ENCODE measurements around the gene SLC25A45.

The SLC25A45 gene

DNA sequence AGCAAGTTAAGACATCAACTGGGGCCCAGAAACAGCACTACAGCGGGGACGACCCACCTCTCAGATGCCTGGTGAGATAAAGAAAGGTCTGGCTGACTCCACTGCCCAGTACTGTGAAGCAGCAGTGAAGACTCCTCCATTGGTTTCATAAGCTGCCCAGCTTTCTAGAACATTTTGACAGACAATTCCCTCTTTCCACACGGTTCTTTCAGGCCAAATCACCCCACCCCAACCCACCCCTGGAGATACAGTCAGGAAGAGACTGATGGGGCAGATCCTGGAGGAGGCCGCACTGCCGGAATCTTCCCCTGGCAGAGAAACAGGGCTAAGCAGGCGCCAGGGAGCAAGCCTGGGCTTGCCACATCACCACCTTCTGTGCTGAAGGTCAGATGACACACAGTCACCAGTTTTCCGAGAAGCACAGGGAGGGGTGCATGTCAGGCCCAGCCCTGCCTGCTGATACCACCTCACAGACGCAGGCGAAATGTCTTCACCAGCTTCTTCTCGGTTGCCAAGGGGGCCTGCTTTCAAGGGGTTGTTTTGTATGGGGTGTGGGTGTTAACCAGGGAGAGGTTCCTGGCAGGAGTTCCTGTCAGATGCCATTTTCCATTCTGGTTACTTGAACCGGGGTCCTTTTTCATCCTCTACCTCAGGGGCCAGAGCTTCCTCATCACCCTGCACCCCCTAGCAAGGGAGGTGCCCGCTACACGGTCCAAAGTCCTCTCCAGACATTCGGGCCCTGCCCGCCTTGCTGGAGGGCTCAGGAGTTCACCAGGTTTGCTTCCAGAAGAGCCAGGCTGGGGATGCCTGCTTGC is 38.7 kb upstream of the SLC25A45 start:
- DNase-seq, result peak; percentile 97

DNA sequence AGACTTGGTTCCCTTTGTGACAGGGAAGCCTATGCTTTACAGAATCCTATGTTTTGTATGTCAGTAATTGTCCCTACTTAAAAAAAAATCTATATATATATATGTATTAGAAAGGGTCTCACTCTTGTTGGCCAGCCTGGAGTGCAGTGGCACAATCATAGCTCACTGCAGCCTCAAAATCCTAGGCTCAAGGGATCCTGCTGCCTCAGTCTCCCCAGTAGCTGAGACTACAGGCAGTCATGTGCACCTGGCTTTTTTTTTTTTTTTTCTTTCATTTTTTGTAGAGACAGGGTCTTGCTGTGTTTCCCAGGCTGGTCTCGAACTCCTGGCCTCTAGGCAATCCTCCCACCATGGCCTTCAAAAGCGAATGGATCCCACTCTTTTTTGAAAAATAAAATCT is 38.1 kb upstream of the SLC25A45 start:
- DNase-seq, result no peak

DNA sequence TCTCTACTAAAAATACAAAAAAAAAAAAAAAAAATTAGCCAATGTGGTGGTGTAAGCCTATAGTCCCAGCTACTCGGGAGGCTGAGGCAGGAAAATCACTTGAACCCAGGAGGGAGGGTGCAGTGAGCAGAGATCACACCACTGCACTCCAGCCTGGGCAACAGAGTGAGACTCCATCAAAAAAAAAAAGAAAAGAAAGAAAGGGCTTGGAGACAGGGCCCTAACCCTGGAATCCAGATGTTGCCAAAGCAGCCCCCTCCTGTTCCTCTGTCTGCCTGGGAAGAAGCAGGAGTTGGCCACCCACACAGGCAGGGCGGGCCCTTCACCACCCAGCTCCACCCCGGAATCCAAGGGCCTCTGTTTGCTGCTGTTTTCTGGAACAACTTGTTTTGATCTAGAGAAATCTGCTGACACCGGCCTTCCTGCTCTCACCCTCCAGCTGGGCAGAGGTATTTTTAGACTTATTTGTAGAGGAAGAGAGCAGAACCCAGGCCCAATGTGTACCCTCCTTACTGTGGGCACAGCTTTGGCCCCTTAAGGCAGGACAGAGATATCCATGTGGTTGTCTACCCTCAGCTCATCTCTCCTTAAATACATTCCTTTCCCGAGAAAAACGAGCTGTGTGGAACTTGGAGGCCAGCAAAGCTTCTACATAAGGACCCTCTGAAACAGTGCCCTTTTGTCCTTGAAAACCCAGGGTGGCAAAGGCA is 37.5 kb upstream of the SLC25A45 start:
- DNase-seq, result peak; percentile 85

DNA sequence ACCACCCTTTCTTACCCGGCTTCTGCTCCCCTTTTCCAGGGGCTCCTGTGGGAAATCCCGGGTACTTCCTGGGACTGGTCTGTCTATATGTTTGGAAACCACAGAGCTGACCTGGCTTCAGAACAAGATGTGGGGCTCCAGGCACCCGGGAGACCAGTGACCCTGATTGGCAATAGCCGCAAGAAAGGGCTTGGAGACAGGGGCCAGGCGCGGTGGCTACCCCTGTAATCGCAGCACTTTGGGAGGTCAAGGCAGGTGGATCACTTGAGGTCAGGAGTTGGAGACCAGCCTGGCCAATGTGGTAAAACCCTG is 37.0 kb upstream of the SLC25A45 start:
- no peak for DNase-seq

DNA sequence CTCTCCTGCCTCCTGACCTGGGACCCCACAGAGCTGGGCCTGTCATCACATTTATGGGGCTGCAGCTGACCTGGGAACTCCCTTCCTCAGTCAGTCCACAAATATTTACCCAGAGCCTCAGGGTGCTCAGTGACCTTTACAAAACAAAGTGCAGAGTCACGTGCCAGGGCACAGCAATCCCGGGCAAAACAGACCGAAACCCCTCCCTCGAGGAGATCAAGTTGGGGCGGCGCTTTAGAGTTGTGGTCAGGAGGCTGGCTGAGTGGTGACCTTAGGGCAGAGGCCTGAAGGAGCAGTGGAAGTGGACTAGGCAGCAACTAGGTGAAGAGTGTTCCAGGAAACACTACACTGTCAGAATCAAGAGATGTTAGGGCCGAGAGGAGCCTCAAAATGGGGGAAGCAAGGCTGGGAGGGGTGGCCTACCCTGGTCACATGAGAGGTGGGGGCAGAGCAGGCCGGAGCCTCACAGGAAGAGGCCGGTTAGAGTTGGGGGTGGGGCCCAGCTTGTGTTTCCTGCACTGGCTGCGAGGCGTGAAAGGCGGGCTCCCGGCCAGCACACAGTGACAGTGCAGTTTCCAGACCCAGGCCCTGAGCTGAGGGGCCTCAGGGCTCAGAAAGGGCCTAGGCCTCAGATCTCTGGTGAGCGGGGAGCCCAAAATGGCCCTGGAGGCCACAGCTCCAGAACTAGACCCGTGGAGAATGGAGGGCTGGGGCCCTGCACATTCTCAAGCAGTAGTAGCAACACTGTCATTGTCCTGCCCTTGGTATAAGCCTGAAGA is 36.4 kb upstream of the SLC25A45 start:
- DNase-seq, result peak; percentile 95

DNA sequence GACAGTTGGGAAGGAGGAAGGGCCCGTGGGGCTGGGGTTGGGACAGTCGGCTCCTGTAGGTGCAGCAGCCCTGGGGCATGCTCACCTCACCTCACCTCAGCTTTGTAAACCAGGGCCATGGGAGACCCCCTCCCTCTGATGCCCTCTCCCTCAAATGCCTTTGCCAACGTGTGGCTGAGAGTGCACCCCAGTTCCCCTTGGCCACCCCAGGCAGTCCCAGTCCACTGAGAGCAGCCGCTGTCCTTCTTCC is 35.9 kb upstream of the SLC25A45 start:
- no peak for DNase-seq

DNA sequence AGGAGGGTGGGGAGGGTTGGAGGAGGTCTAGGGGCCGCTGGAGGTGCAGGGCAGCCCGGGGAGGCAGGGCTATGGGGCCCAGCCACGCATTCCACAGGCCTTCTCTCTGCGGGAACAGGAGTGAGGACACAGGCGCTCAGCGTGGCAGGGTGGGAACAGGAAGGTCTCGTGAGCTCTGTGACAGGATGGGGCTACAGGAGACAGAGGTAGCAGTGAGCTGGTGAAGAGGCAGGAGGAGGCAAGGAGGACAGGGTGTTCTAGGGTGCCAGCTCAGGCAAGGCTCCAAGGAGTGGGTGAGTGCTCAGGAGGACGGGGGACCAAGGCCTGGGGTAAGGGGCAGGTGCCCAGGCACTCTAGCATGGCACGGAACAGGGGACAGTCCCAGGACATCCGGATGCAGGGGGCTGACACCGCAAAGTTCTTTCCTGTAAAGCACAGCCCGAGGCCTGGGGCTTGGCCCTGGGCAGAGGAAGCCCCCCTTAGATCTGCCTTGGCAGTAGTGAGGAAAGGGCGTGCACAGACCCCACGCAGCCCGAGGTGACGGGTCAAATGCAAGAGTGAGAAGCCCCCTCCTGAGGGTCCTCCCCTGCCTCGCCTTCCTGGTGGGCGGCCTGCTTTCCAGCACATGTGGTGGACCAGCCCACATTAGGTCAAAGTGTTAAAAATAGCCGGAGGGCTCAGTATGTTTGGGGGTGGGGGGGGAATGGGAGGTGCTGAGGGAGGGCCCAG is 35.4 kb upstream of the SLC25A45 start:
- DNase-seq, result peak; percentile 61

DNA sequence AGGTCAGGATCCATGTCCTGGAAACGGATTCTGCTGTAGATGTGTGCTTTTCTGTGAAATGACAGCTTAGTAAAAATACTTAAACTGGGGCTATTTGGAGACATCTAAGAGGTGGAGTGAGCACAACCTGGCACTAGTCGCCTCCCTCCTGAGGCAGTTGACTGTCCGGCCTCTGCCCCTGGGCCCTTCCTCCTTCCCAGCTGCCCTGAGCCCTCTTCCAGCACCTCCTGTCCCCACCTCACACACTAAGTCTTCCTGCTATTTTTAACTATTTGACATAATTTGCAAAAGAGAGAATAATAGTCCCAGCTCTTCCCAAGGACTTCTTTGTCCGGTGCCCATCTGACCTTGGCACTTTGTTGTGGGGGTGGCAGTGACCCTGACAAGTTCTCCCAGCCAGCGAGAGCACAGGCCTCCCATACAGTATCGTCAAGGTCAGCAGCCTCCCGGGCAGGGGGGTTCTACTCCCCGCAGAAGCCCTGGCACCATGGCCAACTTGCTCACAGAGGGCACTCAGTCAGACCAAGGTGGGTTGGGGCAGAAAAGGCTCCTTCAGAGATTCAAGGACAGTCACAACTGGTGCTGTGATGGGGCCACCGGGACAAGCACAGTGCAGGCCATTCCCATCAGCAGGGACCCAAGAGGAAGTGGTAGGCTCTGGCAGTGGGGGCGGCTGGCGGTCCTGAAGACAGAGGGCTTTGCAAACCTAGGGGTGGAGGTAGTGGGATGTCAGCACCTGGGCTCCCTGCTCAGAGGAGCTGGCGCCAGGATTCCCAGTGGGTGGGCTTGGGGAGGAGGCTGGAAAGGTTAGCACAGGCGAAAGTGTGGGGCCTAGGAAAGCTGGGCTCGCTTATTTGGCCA is 34.6 kb upstream of the SLC25A45 start:
- peak; percentile 56 for DNase-seq

DNA sequence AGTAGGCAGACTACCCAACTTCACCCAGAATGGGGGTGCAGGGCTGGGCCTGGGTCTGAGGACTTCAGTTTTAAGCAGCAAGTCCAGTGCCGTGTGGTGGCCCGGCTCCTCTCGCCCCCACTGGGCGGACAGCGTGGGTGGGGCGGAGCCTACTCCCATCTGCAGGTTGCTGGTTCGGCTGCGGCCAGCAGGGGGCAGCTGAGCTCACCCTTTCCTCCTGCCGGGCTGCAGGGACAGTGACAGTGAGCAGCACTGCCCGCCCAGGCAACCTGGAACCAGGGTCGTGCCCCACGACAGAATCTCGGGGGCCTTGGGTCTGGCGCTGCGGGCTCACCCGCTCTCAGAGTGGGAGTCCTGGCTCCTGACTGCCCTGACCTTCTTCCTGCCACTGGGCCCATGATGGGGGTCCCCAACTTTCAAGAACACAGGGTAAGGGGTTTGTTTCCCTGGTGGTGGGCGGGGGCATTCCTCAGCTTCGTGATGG is 33.9 kb upstream of the SLC25A45 start:
- peak; percentile 91 for DNase-seq

DNA sequence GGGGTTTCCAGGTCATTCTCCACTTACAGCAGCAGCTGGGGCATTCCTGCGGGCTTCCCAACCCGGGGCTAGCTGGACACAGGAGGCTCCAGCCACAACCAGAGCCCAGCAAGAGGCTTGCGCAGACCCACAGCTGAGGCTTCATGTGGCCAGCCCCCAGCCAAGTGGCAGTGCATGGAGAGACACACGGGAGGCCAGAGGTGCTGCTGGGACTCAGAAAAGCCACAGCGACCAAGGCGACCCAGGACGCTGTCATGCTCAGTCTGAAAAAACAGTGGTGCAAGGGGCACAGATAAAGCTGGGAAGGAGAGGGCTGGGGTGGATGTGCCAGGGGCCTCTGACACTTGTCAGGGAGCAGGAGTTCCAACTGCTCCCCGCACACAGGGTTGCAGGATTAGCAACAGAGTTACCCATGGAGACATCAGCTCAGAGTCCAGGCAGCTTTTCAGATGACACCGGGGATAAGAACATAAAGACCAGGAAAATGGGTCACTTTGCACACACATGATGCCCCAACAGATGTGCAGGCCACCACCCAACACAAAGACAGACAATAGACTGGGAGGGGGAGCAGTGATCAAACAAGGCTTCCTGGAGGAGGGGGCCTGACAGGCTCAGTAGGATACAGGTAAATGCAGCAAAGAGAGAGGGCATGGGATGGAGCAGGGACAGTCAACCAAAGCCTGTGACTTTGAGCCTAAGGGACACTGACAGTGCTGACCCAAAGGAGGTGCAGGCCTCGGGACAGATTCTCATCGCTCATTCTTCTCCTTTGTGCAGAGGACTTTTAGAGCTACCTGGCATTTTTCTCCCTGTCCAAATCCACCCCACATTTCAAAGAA is 33.3 kb upstream of the SLC25A45 start:
- peak; percentile 10 for DNase-seq

DNA sequence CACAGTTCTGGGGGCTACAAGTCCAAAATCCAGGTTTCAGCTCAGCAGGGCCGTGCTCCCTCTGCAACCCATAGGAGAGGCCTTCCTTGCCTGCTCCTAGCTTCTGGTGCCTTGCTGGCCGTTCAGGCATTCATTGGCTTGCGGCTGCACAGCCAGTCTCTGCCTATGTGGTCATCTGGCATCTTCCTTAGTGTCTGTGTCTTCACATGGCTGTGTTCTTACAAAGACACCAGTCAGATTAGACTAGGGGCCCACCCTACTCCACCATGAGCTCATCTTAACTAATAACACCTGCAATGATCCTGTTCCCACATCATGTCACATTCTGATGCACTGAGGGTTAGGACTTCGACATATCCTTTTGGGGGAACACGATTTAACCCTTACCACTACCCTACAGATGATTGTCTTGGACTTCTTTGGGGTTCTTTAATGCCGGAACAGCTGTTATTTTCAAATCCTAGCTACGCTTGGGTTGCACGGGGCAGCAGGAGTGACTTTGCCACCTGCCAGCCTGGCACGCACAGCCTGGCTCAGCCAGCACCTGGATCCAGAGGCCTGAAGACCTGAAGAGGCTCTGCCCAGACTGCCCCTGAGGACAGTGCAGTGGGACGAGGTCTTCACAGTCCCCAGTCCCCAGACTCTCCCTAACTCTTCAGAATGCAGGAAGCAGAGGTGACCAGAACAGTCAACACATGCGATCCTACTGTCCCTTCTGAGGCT is 32.5 kb upstream of the SLC25A45 start:
- peak; percentile 15 for DNase-seq

DNA sequence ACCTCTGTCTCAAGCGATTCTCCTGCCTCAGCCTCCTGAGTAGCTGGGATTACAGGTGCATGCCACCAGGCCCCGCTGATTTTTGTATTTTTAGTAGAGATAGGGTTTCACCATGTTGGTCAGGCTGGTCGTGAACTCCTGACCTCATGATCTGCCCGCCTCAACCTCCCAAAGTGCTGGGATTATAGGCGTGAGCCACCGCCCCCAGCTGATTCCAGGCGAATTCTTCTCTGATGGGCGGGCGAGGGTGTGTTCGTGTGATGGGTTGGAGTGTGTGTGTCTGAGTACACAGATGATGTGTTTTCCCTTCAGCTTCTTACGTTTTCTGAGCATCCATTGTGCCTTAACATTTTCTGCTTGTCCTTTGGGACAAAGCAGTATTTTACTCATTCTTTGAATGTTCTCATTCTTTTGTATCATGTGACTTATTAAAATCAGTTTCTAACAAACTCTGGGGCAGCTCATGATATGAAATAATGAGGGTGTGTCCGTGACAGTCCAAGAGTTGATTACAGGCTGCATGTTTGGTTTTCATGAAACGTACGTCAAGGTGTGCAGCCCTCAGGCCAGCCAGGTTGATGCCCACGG is 30.7 kb upstream of the SLC25A45 start:
- DNase-seq, result peak; percentile 3

DNA sequence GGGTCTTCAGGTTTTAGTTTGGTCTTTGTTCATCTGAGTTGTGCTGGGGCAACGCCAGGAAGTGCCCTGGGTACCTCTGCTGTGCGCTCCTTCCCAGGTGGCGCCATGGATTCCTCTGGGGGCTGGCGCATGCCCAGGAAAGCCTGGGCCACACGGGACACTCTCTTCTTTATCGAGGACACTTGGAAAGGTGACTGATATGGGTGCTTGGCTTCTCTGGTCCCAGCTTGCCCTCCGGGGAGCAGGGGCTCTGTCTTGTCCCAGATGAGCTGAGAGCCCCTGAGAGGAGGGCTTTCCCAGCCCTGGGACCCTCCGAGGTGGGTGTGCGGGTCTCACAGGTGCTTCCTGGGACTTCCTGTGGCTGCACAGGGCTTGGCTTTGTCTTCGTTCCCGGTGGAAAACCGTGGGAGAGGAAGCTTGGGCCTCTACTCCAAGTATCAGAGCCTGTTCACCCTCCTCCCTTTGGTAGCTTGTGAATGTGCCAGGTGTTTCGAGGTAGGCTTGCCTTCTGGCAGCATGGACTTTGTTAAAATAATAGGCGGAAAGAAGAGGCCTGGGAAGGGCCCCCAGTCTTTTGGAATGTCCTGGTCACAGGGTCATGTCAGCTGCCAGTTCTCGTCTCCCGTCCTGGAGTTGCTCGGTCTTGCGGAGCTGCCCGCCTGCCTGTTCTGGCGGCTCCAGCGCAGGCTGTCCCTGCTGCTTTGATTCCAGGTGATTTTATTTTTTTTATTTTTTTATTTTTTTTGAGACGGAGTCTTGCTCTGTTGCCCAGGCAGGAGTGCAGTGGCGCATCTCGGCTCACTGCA is 30.0 kb upstream of the SLC25A45 start:
- DNase-seq, result peak; percentile 15

DNA sequence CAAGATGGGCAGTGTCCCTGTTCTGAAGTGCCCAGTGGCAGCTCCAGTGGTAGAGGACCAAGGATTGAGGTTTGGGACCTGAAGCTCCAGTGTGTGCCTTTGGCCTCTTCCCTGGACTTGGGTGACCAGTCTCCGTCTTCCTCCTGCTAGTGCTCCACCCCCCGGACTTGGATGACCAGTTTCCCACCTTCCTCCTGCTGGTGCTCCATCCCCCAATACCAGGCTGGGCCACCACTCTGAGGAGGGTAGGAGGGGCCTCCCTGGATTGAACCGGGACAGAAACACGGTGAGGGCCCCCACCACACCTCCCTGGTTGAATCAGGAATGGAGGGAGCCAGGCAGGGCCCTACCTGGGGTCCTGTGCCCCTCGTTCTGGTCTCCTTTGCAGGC is 29.2 kb upstream of the SLC25A45 start:
- no peak for DNase-seq

DNA sequence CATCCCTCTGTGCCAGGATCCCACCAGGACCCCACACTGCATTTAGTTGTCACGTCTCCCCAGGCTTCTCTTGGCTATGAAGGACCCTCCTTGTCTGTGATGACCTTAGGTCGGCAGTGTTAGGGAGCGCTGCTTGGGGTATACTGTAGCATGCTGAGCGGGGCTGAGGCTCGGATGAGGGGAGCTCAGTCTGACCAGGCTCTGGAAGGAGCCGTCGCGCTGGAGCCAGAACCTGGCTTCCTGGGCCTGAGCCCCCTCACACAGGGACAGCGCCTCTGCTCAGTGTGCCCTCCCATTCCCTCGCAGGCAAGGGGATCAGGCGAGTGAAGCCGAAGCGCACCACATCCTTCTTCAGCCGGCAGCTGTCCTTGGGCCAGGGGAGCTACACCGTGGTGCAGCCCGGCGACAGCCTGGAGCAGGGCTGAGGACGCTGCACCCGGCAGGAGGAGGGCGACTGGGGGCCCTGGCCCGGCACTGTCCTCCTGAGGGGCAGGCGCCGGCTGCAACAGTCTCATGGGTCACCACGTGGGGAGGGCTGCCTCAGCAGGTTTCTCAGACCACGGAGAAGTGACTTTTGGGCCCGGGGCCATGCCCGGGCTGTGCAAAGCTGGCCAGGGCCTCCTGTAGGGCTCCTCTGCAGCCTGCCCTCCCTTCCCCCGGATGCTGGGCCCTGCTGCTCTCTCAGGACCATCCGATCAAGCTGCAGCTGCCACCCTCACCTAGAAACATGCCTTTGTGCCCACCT is 28.7 kb upstream of the SLC25A45 start:
- no peak for DNase-seq

DNA sequence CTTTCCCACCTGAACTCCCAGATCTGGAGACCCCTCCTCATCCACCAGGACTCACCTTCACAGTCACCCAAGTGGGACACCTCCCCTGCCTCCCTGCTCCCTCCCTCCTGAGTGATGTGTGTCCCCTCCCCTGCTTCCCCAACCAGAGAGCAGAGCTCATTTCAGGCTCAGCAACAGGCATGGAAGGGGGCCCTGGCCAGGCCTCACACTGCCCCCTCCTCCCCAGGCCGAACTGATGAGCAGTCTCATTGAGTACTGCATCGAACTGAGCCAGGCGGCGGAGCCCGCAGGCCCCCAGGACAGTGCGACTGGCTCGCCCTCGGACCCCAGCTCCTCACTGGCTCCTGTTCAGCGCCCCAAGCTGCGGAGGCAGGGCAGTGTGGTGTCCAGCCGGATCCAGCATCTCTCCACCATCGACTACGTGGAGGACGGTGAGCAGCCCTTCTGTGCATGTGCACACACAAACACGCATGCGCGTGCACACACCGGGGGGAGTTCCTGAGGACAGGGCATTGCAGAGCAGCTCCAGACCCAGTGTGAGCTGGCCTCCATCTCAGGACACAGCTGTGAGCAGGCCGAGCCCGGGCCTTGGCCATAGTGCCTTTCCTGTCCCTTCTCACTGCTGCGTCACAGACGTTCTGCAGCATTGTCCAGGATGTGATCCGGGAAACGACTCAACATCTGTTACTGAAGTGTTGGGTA is 22.3 kb upstream of the SLC25A45 start:
- no peak for DNase-seq

DNA sequence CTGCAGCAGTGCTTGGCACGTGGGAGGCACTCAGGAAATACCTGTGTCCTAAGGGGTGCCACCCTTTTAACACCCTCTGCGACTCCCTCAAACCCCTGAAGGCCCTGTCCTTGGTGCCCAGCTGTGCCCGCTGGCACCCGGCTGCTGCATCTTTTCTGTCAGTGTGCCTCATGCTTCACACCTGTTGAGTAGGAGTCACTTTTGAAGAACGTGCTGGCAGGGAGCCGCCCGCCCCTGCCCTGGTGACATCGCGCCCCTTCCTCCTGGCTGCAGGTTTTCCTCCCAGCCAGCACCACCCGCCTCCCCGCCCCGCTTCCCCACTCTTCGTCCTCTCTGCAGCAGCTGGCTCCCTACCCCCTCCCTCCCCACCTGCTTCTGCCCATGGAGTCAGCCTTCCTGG is 21.8 kb upstream of the SLC25A45 start:
- no peak for DNase-seq

DNA sequence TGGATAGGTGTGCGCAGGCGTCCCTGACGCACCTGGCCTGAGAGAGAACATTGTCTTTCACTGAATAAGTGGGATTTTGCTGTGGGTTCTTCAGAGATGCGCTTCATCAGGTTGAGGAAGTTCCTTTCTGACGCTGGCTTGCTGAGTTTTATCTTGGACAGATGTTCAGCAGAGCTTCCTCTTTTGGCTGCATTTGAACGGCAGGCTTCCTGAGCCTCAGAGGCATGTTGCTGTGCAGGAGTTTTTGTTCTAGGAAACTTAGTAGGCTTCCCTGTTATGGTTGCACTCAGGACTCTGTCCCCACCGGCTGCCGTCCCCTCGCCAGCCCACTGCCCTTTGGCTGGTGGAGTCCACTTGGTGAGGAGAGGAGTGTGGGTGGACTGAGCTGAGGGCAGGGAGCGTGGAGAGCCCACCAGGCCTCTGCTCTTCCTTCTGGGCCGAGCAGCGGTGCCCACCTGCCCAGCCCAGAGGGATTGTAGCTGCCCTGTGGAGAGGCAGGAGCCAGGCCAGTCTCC is 21.2 kb upstream of the SLC25A45 start:
- DNase-seq, result peak; percentile 62

All from CD4-positive, alpha-beta T cell treated with Interleukin-15 for 1 hour (primary cell).